ENCODE results near the gene PACS2. TPM values are rescaled to one million over a fixed set of nuclear protein-coding genes. Genes with fewer than 3 reads are reported as not detected.

Gene PACS2
- total and polyA plus RNA-seq, 2 donors (not counting 1 experiment from before 2014, with no cell fraction given), result 65.6 to 70.7 TPM

- Mint-ChIP-seq H3K4me3 (no peak overlapping the region), H3K9me3 (ENCODE audit: insufficient read depth) (no peaks in the 10 kb centered on the region), H3K4me1 (peaks cover 18% of the 10 kb centered on the region), H3K27ac (no peak overlapping the region), H3K27me3 (no peaks in the 10 kb centered on the region)
- H4K20me1 ChIP-seq (ENCODE audit: control insufficient read depth, insufficient read depth, low read length, poor library complexity, severe bottlenecking), result peaks cover 73% of the 10 kb centered on the region
- no peak overlapping the region for H3K4me3 ChIP-seq (ENCODE audit: control extremely low read depth in 1 of 5, extremely low read depth in 1 of 5, insufficient read depth in 1 of 5, low read depth in 2 of 5, low read length in 4 of 5)
- H3K9ac ChIP-seq (ENCODE audit: low read length), result no peak overlapping the region
- H3K27me3 ChIP-seq (replicated peaks in 1 of 4; ENCODE audit: control extremely low read depth in 1 of 4, control insufficient read depth in 3 of 4, insufficient read depth in 4 of 4, low read length in 3 of 4), result no peaks in the 10 kb centered on the region
- no peak overlapping the region for H2AFZ ChIP-seq (ENCODE audit: insufficient read depth, low read depth, low read length, poor library complexity, severe bottlenecking)
- ChIA-PET CTCF (no interaction called here), POLR2A (no interaction called here)
- peaks cover 74% of the 10 kb centered on the region for H3K79me2 ChIP-seq (ENCODE audit: control insufficient read depth, insufficient read depth, low read length)
- no peak for ATAC-seq (ENCODE audit: low read depth)
- WGBS (ENCODE audit: insufficient coverage), result 92% methylated on average over 15 of the region's 17 CpGs
- DNase-seq, result no peak
- no peak overlapping the region for H3K27ac ChIP-seq (ENCODE audit: low read length in 2 of 2)
- peaks cover 0 to 20% (median 6%) of the 10 kb centered on the region in 3 donors for H3K9me3 ChIP-seq (ENCODE audit: control extremely low read depth in 1 of 3, control insufficient read depth in 2 of 3, insufficient read depth in 1 of 3, low read length in 2 of 3)
- intact Hi-C loops (cut with micrococcal nuclease), result no loop called here
- H3K4me1 ChIP-seq (ENCODE audit: control insufficient read depth in 2 of 2, insufficient read depth in 2 of 2, low read length in 2 of 2), result peaks cover 0 to 16% of the 10 kb centered on the region in 2 donors
- TF ChIP-seq EZH2 (IDR thresholded peaks at IDR 0.05; ENCODE audit: borderline replicate concordance, insufficient read depth, low read depth, low read length, poor library complexity, severe bottlenecking) (no peak), CTCF (IDR thresholded peaks at IDR 0.05) (no peak)
- H3K36me3 ChIP-seq (replicated peaks in 1 of 2; ENCODE audit: control extremely low read depth in 1 of 2, control insufficient read depth in 1 of 2, extremely low read depth in 1 of 2, insufficient read depth in 2 of 2, low read length in 1 of 2), result peaks cover 0 to 12% of the 10 kb centered on the region in 2 experiments
- no peak overlapping the region for H3K4me2 ChIP-seq (replicated peaks; ENCODE audit: low read depth, low read length, poor library complexity, severe bottlenecking)
Observed at GRCh38 chr14:105433161-105433605, 118.6 kb downstream of the PACS2 start.

- ChIA-PET POLR2A (interaction anchor here (0.8 kb wide), 1 partner anchor 96 kb away, joined by 3 read pairs; no protein-coding TSS in a partner anchor), CTCF (no interaction called here)
- peaks cover 20% of the 10 kb centered on the region for H3K4me1 Mint-ChIP-seq
- intact Hi-C loops (cut with micrococcal nuclease), result no loop called here
- WGBS (ENCODE audit: insufficient coverage), result 99% methylated on average over 11 of the region's 12 CpGs
- H3K27ac ChIP-seq (ENCODE audit: low read length in 2 of 2), result no peak overlapping the region
- no peaks in the 10 kb centered on the region for H3K9me3 Mint-ChIP-seq (ENCODE audit: insufficient read depth)
- H4K20me1 ChIP-seq (ENCODE audit: control insufficient read depth, insufficient read depth, low read length, poor library complexity, severe bottlenecking), result peaks cover 79% of the 10 kb centered on the region
- H3K4me2 ChIP-seq (replicated peaks; ENCODE audit: low read depth, low read length, poor library complexity, severe bottlenecking), result no peak overlapping the region
- peaks cover 0 to 3% of the 10 kb centered on the region in 2 experiments for H3K36me3 ChIP-seq (replicated peaks in 1 of 2; ENCODE audit: control extremely low read depth in 1 of 2, control insufficient read depth in 1 of 2, extremely low read depth in 1 of 2, insufficient read depth in 2 of 2, low read length in 1 of 2)
- no peak overlapping the region for H3K9ac ChIP-seq (ENCODE audit: low read length)
- H3K27me3 Mint-ChIP-seq, result no peaks in the 10 kb centered on the region
- H3K79me2 ChIP-seq (ENCODE audit: control insufficient read depth, insufficient read depth, low read length), result peaks cover 84% of the 10 kb centered on the region
- H3K4me3 Mint-ChIP-seq, result no peak overlapping the region
- H3K4me3 ChIP-seq (ENCODE audit: control extremely low read depth in 1 of 5, extremely low read depth in 1 of 5, insufficient read depth in 1 of 5, low read depth in 2 of 5, low read length in 4 of 5), result no peak overlapping the region
- DNase-seq (no peak), ATAC-seq (ENCODE audit: low read depth) (no peak)
- no peak overlapping the region for H3K27ac Mint-ChIP-seq
- TF ChIP-seq CTCF (IDR thresholded peaks at IDR 0.05) (no peak), EZH2 (IDR thresholded peaks at IDR 0.05; ENCODE audit: borderline replicate concordance, insufficient read depth, low read depth, low read length, poor library complexity, severe bottlenecking) (no peak)
- H3K27me3 ChIP-seq (replicated peaks in 1 of 4; ENCODE audit: control extremely low read depth in 1 of 4, control insufficient read depth in 3 of 4, insufficient read depth in 4 of 4, low read length in 3 of 4), result no peaks in the 10 kb centered on the region
- H2AFZ ChIP-seq (ENCODE audit: insufficient read depth, low read depth, low read length, poor library complexity, severe bottlenecking), result no peak overlapping the region
- H3K4me1 ChIP-seq (ENCODE audit: control insufficient read depth in 2 of 2, insufficient read depth in 2 of 2, low read length in 2 of 2), result peaks cover 0 to 16% of the 10 kb centered on the region in 2 donors
- H3K9me3 ChIP-seq (ENCODE audit: control extremely low read depth in 1 of 3, control insufficient read depth in 2 of 3, insufficient read depth in 1 of 3, low read length in 2 of 3), result peaks cover 0 to 15% (median 4%) of the 10 kb centered on the region in 3 donors
Observed at GRCh38 chr14:105436402-105436801, 121.9 kb downstream of the PACS2 start.
